SK-N-SH treated with all-trans-retinoic acid at 6 μM for 48 hours (cell line): ENCODE data around the gene MIPEP.

ENCODE experiments used
- CREB5 ChIP-seq: fragments of 250-450 bp; sonication (Bioruptor Pico); IDR thresholded peaks from 2 replicates; pipeline ENCODE4 v1.5.1; 2020; ENCODE audit warnings: low read depth, mild to moderate bottlenecking, moderate library complexity
- PATZ1 ChIP-seq: fragments of 250-450 bp; sonication (Bioruptor Pico); IDR thresholded peaks from 2 replicates; pipeline ENCODE4 v1.8.0; 2020; ENCODE audit warnings: mild to moderate bottlenecking, moderate library complexity, borderline replicate concordance
- PPARA ChIP-seq: fragments of 250-450 bp; sonication (Bioruptor Pico); IDR thresholded peaks from 2 replicates; pipeline ENCODE4 v1.5.0; 2020; ENCODE audit warnings: mild to moderate bottlenecking, borderline replicate concordance
- RARB ChIP-seq: fragments of 250-450 bp; sonication (Bioruptor Pico); IDR thresholded peaks from 2 replicates; pipeline ENCODE4 v1.8.0; 2021; ENCODE audit warnings: mild to moderate bottlenecking, moderate library complexity
- TCF4 ChIP-seq: fragments of 250-450 bp; sonication (Bioruptor Pico); IDR thresholded peaks from 2 replicates; pipeline ENCODE4 v1.8.0; 2021; ENCODE audit warnings: mild to moderate bottlenecking, moderate library complexity, borderline replicate concordance
- TOX ChIP-seq: fragments of 250-450 bp; sonication (Bioruptor Pico); IDR thresholded peaks from 2 replicates; pipeline ENCODE4 v1.8.0; 2021; ENCODE audit warnings: mild to moderate bottlenecking, moderate library complexity, borderline replicate concordance
- ZNF565 ChIP-seq: fragments of 450-650 bp; formaldehyde crosslinking; conservative IDR thresholded peaks from 2 replicates; pipeline ENCODE4 v1.5.0; 2020; ENCODE audit warnings: low read depth, mild to moderate bottlenecking, moderate library complexity

- TF ChIP-seq PATZ1 (CRISPR knock-in tag) = no peak
- no peak for TF ChIP-seq PPARA (CRISPR knock-in tag)
- TF ChIP-seq CREB5 = no peak
- no peak for TF ChIP-seq RARB (CRISPR knock-in tag)
- TF ChIP-seq TCF4 (CRISPR knock-in tag) = no peak
- TF ChIP-seq TOX = no peak
- TF ChIP-seq ZNF565 (CRISPR knock-in tag) = no peak
These were observed 160.4 kb downstream of the MIPEP start for GRCh38 chr13:23728807-23729206.
